GM21390 (cell line): ENCODE data around the gene NAALADL2.

Experiments used
- ATAC-seq: cut with Tn5 transposase; IDR thresholded peaks from one replicate; pipeline ENCODE4 v1.9.1; 2021; ENCODE audit not compliant: unreplicated experiment

NAALADL2 gene

GRCh38 chr3:174859114-174859735 is at the start of gene NAALADL2:
NAALADL2 (plus strand) TSS chr3:174859334.
- no peak for ATAC-seq

- ATAC-seq = no peak
Observed at GRCh38 chr3:174810254-174810653, 48.9 kb upstream of the NAALADL2 start.

GRCh38 chr3:174812172-174812862 is 46.8 kb upstream of the NAALADL2 start:
- no peak for ATAC-seq

GRCh38 chr3:174815750-174816149 is 43.4 kb upstream of the NAALADL2 start:
- no peak for ATAC-seq

- ATAC-seq = no peak
Observed at GRCh38 chr3:174820885-174821284, 38.2 kb upstream of the NAALADL2 start.

- ATAC-seq = no peak
Observed at GRCh38 chr3:174821477-174821876, 37.7 kb upstream of the NAALADL2 start.

GRCh38 chr3:174822320-174822719 is 36.8 kb upstream of the NAALADL2 start:
- ATAC-seq = no peak

GRCh38 chr3:174826069-174826468 is 33.1 kb upstream of the NAALADL2 start:
- ATAC-seq = no peak

- ATAC-seq = no peak
Observed at GRCh38 chr3:174844746-174845145, 14.4 kb upstream of the NAALADL2 start.

- no peak for ATAC-seq
Observed at GRCh38 chr3:174846055-174846454, 13.1 kb upstream of the NAALADL2 start.

- no peak for ATAC-seq
Observed at GRCh38 chr3:174854987-174855386, 4.1 kb upstream of the NAALADL2 start.

GRCh38 chr3:174857301-174857700 is 1.8 kb upstream of the NAALADL2 start:
- ATAC-seq = no peak

GRCh38 chr3:174858353-174858752 is 781 bp upstream of the NAALADL2 start:
- ATAC-seq = no peak

- ATAC-seq = no peak
Observed at GRCh38 chr3:174859756-174860155, 622 bp downstream of the NAALADL2 start.

GRCh38 chr3:174862101-174862500 is 3.0 kb downstream of the NAALADL2 start:
- no peak for ATAC-seq

GRCh38 chr3:174862666-174863065 is 3.5 kb downstream of the NAALADL2 start:
- no peak for ATAC-seq

- ATAC-seq = no peak
Observed at GRCh38 chr3:174863488-174863887, 4.4 kb downstream of the NAALADL2 start.

- ATAC-seq = no peak
Observed at GRCh38 chr3:174869448-174869847, 10.3 kb downstream of the NAALADL2 start.

- ATAC-seq = no peak
Observed at GRCh38 chr3:174873832-174874657, 14.9 kb downstream of the NAALADL2 start.

- no peak for ATAC-seq
Observed at GRCh38 chr3:174882789-174883188, 23.7 kb downstream of the NAALADL2 start.

GRCh38 chr3:174883881-174884675 is 24.9 kb downstream of the NAALADL2 start:
- no peak for ATAC-seq
